Measurements from ENCODE around the gene RERE.

Gene RERE

GRCh38 chr1:8712413-8713231, 104.8 kb downstream of the RERE start:
- Histone ChIP-seq H3K9ac (ENCODE audit: low read depth, low read length, poor library complexity) (no peak overlapping the region), H4K8ac (ENCODE audit: low read depth, low read length) (no peak overlapping the region), H3K14ac (ENCODE audit: low read length) (no peak overlapping the region), H3K4me3 (ENCODE audit: low read length in 2 of 2) (no peak overlapping the region), H3K23ac (ENCODE audit: low read depth, low read length, poor library complexity) (no peak overlapping the region), H3K18ac (ENCODE audit: low read length) (no peak overlapping the region), H3K27me3 (ENCODE audit: control insufficient read depth in 3 of 3, insufficient read depth in 3 of 3, low read depth in 1 of 3, low read length in 3 of 3) (no peaks in the 10 kb centered on the region), H2AK5ac (ENCODE audit: low read depth, low read length) (no peak overlapping the region), H3K27ac (replicated peaks; ENCODE audit: low read length) (peak overlapping the region; percentile 62), H3K4ac (ENCODE audit: low read length) (no peak overlapping the region), H2BK5ac (ENCODE audit: low read length) (no peak overlapping the region), H2BK12ac (ENCODE audit: low read length) (no peak overlapping the region), H3K4me1 (ENCODE audit: control insufficient read depth in 2 of 2, insufficient read depth in 1 of 2, low read depth in 1 of 2, low read length in 2 of 2) (peaks cover 3 to 22% of the 10 kb centered on the region in 2 donors), H3K9me3 (replicated peaks in 1 of 2; ENCODE audit: control insufficient read depth in 2 of 2, insufficient read depth in 1 of 2, low read depth in 1 of 2, low read length in 2 of 2) (peaks cover 0 to 3% of the 10 kb centered on the region in 2 donors), H3K79me1 (ENCODE audit: low read depth, low read length) (peaks cover 4% of the 10 kb centered on the region), H3K4me2 (ENCODE audit: insufficient read depth, low read length, poor library complexity, severe bottlenecking) (no peak overlapping the region), H4K91ac (ENCODE audit: low read depth, low read length, poor library complexity) (no peak overlapping the region), H2BK15ac (ENCODE audit: low read length) (no peak overlapping the region), H2AFZ (ENCODE audit: low read length) (no peak overlapping the region), H2BK120ac (ENCODE audit: low read depth, low read length) (no peak overlapping the region), H3K36me3 (replicated peaks in 1 of 2; ENCODE audit: control insufficient read depth in 2 of 2, insufficient read depth in 2 of 2, low read length in 2 of 2) (no peaks in the 10 kb centered on the region)
- no CpG with 5 or more reads among the region's 5 CpGs for WGBS, 2 donors (ENCODE audit: extremely low coverage in 2 of 2, insufficient read length in 2 of 2, insufficient replicate concordance in 1 of 2)
- no peak for DNase-seq (ENCODE audit: low spot score)

- Histone ChIP-seq H2BK12ac (ENCODE audit: low read length) (no peak overlapping the region), H3K4me1 (ENCODE audit: control insufficient read depth in 2 of 2, insufficient read depth in 1 of 2, low read depth in 1 of 2, low read length in 2 of 2) (peaks cover 7 to 29% of the 10 kb centered on the region in 2 donors), H2BK5ac (ENCODE audit: low read length) (no peak overlapping the region), H2AK5ac (ENCODE audit: low read depth, low read length) (no peak overlapping the region), H3K4ac (ENCODE audit: low read length) (no peak overlapping the region), H3K36me3 (replicated peaks in 1 of 2; ENCODE audit: control insufficient read depth in 2 of 2, insufficient read depth in 2 of 2, low read length in 2 of 2) (no peaks in the 10 kb centered on the region), H3K79me1 (ENCODE audit: low read depth, low read length) (peaks cover 4% of the 10 kb centered on the region), H2AFZ (ENCODE audit: low read length) (no peak overlapping the region), H2BK15ac (ENCODE audit: low read length) (no peak overlapping the region), H3K4me3 (ENCODE audit: low read length in 2 of 2) (no peak overlapping the region), H3K4me2 (ENCODE audit: insufficient read depth, low read length, poor library complexity, severe bottlenecking) (no peak overlapping the region), H4K8ac (ENCODE audit: low read depth, low read length) (no peak overlapping the region), H3K27ac (replicated peaks; ENCODE audit: low read length) (peak overlapping the region; percentile 24), H3K9me3 (replicated peaks in 1 of 2; ENCODE audit: control insufficient read depth in 2 of 2, insufficient read depth in 1 of 2, low read depth in 1 of 2, low read length in 2 of 2) (peaks cover 0 to 3% of the 10 kb centered on the region in 2 donors), H3K9ac (ENCODE audit: low read depth, low read length, poor library complexity) (no peak overlapping the region), H3K27me3 (ENCODE audit: control insufficient read depth in 3 of 3, insufficient read depth in 3 of 3, low read depth in 1 of 3, low read length in 3 of 3) (no peaks in the 10 kb centered on the region), H3K18ac (ENCODE audit: low read length) (no peak overlapping the region), H2BK120ac (ENCODE audit: low read depth, low read length) (no peak overlapping the region), H4K91ac (ENCODE audit: low read depth, low read length, poor library complexity) (no peak overlapping the region), H3K14ac (ENCODE audit: low read length) (no peak overlapping the region), H3K23ac (ENCODE audit: low read depth, low read length, poor library complexity) (no peak overlapping the region)
- no peak for DNase-seq (ENCODE audit: low spot score)
- no CpG with 5 or more reads among the region's 4 CpGs for WGBS, 2 donors (ENCODE audit: extremely low coverage in 2 of 2, insufficient read length in 2 of 2, insufficient replicate concordance in 1 of 2)
Measured at GRCh38 chr1:8711873-8712412, 105.5 kb downstream of the RERE start.

- no peak overlapping the region for H3K4me2 ChIP-seq (ENCODE audit: insufficient read depth, low read length, poor library complexity, severe bottlenecking)
- H2BK15ac ChIP-seq (ENCODE audit: low read length): no peak overlapping the region
- H3K4me3 ChIP-seq (ENCODE audit: low read length in 2 of 2): no peak overlapping the region
- H3K23ac ChIP-seq (ENCODE audit: low read depth, low read length, poor library complexity): no peak overlapping the region
- H3K36me3 ChIP-seq (replicated peaks in 1 of 2; ENCODE audit: control insufficient read depth in 2 of 2, insufficient read depth in 2 of 2, low read length in 2 of 2): no peaks in the 10 kb centered on the region
- H2BK12ac ChIP-seq (ENCODE audit: low read length): no peak overlapping the region
- H3K9me3 ChIP-seq (replicated peaks in 1 of 2; ENCODE audit: control insufficient read depth in 2 of 2, insufficient read depth in 1 of 2, low read depth in 1 of 2, low read length in 2 of 2): peaks cover 0 to 3% of the 10 kb centered on the region in 2 donors
- peaks cover 7 to 36% of the 10 kb centered on the region in 2 donors for H3K4me1 ChIP-seq (ENCODE audit: control insufficient read depth in 2 of 2, insufficient read depth in 1 of 2, low read depth in 1 of 2, low read length in 2 of 2)
- H3K9ac ChIP-seq (ENCODE audit: low read depth, low read length, poor library complexity): no peak overlapping the region
- peaks cover 4% of the 10 kb centered on the region for H3K79me1 ChIP-seq (ENCODE audit: low read depth, low read length)
- H2BK120ac ChIP-seq (ENCODE audit: low read depth, low read length): no peak overlapping the region
- no peak overlapping the region for H3K14ac ChIP-seq (ENCODE audit: low read length)
- H4K91ac ChIP-seq (ENCODE audit: low read depth, low read length, poor library complexity): no peak overlapping the region
- H2BK5ac ChIP-seq (ENCODE audit: low read length): no peak overlapping the region
- no peak overlapping the region for H2AFZ ChIP-seq (ENCODE audit: low read length)
- DNase-seq (ENCODE audit: low spot score): no peak
- no peak overlapping the region for H3K27ac ChIP-seq (replicated peaks; ENCODE audit: low read length)
- no CpG with 5 or more reads among the region's 5 CpGs for WGBS, 2 donors (ENCODE audit: extremely low coverage in 2 of 2, insufficient read length in 2 of 2, insufficient replicate concordance in 1 of 2)
- no peak overlapping the region for H3K18ac ChIP-seq (ENCODE audit: low read length)
- no peak overlapping the region for H4K8ac ChIP-seq (ENCODE audit: low read depth, low read length)
- H3K4ac ChIP-seq (ENCODE audit: low read length): no peak overlapping the region
- no peak overlapping the region for H2AK5ac ChIP-seq (ENCODE audit: low read depth, low read length)
- H3K27me3 ChIP-seq (ENCODE audit: control insufficient read depth in 3 of 3, insufficient read depth in 3 of 3, low read depth in 1 of 3, low read length in 3 of 3): no peaks in the 10 kb centered on the region
Measured at GRCh38 chr1:8711151-8711550, 106.3 kb downstream of the RERE start.

GRCh38 chr1:8708259-8708658, 109.2 kb downstream of the RERE start:
- no peak overlapping the region for H2AFZ ChIP-seq (ENCODE audit: low read length)
- H3K23ac ChIP-seq (ENCODE audit: low read depth, low read length, poor library complexity): no peak overlapping the region
- H3K14ac ChIP-seq (ENCODE audit: low read length): no peak overlapping the region
- no peak overlapping the region for H3K27ac ChIP-seq (replicated peaks; ENCODE audit: low read length)
- H2BK120ac ChIP-seq (ENCODE audit: low read depth, low read length): no peak overlapping the region
- peaks cover 14 to 57% of the 10 kb centered on the region in 2 donors for H3K4me1 ChIP-seq (ENCODE audit: control insufficient read depth in 2 of 2, insufficient read depth in 1 of 2, low read depth in 1 of 2, low read length in 2 of 2)
- no peaks in the 10 kb centered on the region for H3K27me3 ChIP-seq (ENCODE audit: control insufficient read depth in 3 of 3, insufficient read depth in 3 of 3, low read depth in 1 of 3, low read length in 3 of 3)
- no peak overlapping the region for H3K4me3 ChIP-seq (ENCODE audit: low read length in 2 of 2)
- H3K4ac ChIP-seq (ENCODE audit: low read length): no peak overlapping the region
- no peak overlapping the region for H3K18ac ChIP-seq (ENCODE audit: low read length)
- no peak overlapping the region for H2BK15ac ChIP-seq (ENCODE audit: low read length)
- no peak overlapping the region for H3K4me2 ChIP-seq (ENCODE audit: insufficient read depth, low read length, poor library complexity, severe bottlenecking)
- no peak overlapping the region for H2BK12ac ChIP-seq (ENCODE audit: low read length)
- no CpG with 5 or more reads among the region's 6 CpGs for WGBS, 2 donors (ENCODE audit: extremely low coverage in 2 of 2, insufficient read length in 2 of 2, insufficient replicate concordance in 1 of 2)
- DNase-seq (ENCODE audit: low spot score): no peak
- H3K9ac ChIP-seq (ENCODE audit: low read depth, low read length, poor library complexity): no peak overlapping the region
- no peak overlapping the region for H4K91ac ChIP-seq (ENCODE audit: low read depth, low read length, poor library complexity)
- no peak overlapping the region for H4K8ac ChIP-seq (ENCODE audit: low read depth, low read length)
- H3K36me3 ChIP-seq (replicated peaks in 1 of 2; ENCODE audit: control insufficient read depth in 2 of 2, insufficient read depth in 2 of 2, low read length in 2 of 2): no peaks in the 10 kb centered on the region
- H3K79me1 ChIP-seq (ENCODE audit: low read depth, low read length): no peaks in the 10 kb centered on the region
- H2AK5ac ChIP-seq (ENCODE audit: low read depth, low read length): no peak overlapping the region
- no peak overlapping the region for H2BK5ac ChIP-seq (ENCODE audit: low read length)
- peaks cover 0 to 3% of the 10 kb centered on the region in 2 donors for H3K9me3 ChIP-seq (replicated peaks in 1 of 2; ENCODE audit: control insufficient read depth in 2 of 2, insufficient read depth in 1 of 2, low read depth in 1 of 2, low read length in 2 of 2)

Measured in neuronal stem cell (in vitro differentiated cells).